ENCODE measurements around the gene ST3GAL3.

GRCh38 chr1:43936431-43937151 lies 229.3 kb downstream of the ST3GAL3 start:
- TF ChIP-seq CTCF (conservative IDR thresholded peaks at IDR 0.05) (peak; percentile 54), ZFX (IDR thresholded peaks at IDR 0.05) (0 out of 2 replicates have a peak, but pooled peaks have one; percentile 50)

All from C4-2B (cell line).